Neural cell (in vitro differentiated cells): ENCODE results near the gene CNTNAP2. TPM values are rescaled to one million over a fixed set of nuclear protein-coding genes. Genes with fewer than 3 reads are reported as not detected.
A peak's percentile ranks its signal among the peaks of the same experiment; 100 is the strongest.

Source experiments
- H2AFZ ChIP-seq: fragments of 200-600, 300-800 bp; sonication (generic), shearing (Covaris generic); 2 replicates; pipeline ENCODE4 v1.6.0; 2014; ENCODE audit warnings: low read depth, mild to moderate bottlenecking, antibody characterized with exemption, low read length, moderate library complexity
- H3F3A ChIP-seq: fragments of 200-600 bp; shearing (Covaris generic); 2 replicates; pipeline ENCODE4 v1.6.1; 2016; ENCODE audit warnings: mild to moderate bottlenecking, moderate library complexity, mixed read lengths, antibody characterized with exemption, low read length; ENCODE audit not compliant: insufficient read depth, poor library complexity, severe bottlenecking
- H3K27ac ChIP-seq: fragments of 200-600, 300-800 bp; sonication (generic), shearing (Covaris generic); 2 replicates; pipeline ENCODE4 v1.5.1; 2014; ENCODE audit warnings: mild to moderate bottlenecking, low read length, moderate library complexity
- H3K27me3 ChIP-seq: fragments of 300-800, 200-600 bp; sonication (generic), shearing (Covaris generic); 2 replicates; pipeline ENCODE4 v1.6.0; 2014; ENCODE audit warnings: mild to moderate bottlenecking, low read depth, low read length, moderate library complexity; ENCODE audit not compliant: insufficient read depth
- H3K36me3 ChIP-seq: fragments of 300-800, 200-600 bp; sonication (generic), shearing (Covaris generic); 2 replicates; pipeline ENCODE4 v1.5.1; 2014; ENCODE audit warnings: mild to moderate bottlenecking, antibody characterized with exemption, low read length, moderate library complexity; ENCODE audit not compliant: insufficient read depth
- H3K4me2 ChIP-seq: fragments of 300-800, 200-600 bp; sonication (generic), shearing (Covaris generic); 2 replicates; pipeline ENCODE4 v1.6.0; 2014; ENCODE audit warnings: mild to moderate bottlenecking, low read length
- H3K4me3 ChIP-seq: fragments of 300-800, 200-600 bp; sonication (generic), shearing (Covaris generic); 2 replicates; pipeline ENCODE4 v1.5.1; 2014; ENCODE audit warnings: mild to moderate bottlenecking, low read length, moderate library complexity
- H3K79me2 ChIP-seq: fragments of 200-600 bp; shearing (Covaris generic); replicated peaks from 2 replicates; pipeline ENCODE4 v1.6.0; 2014; ENCODE audit warnings: mild to moderate bottlenecking, low read length, moderate library complexity; ENCODE audit not compliant: insufficient read depth
- H3K9ac ChIP-seq: fragments of 300-800, 200-600 bp; sonication (generic), shearing (Covaris generic); 2 replicates; pipeline ENCODE4 v1.6.1; 2016; ENCODE audit warnings: mild to moderate bottlenecking, low read length, mixed read lengths
- H3K9me2 ChIP-seq: fragments of 200-600 bp; shearing (Covaris generic); 2 replicates; pipeline ENCODE4 v1.6.1; 2016; ENCODE audit warnings: mild to moderate bottlenecking, low read length, mixed read lengths; ENCODE audit not compliant: insufficient read depth
- H3K9me3 ChIP-seq: fragments of 200-600, 300-800 bp; sonication (generic), shearing (Covaris generic); 2 replicates; pipeline ENCODE4 v1.6.1; 2016; ENCODE audit warnings: mild to moderate bottlenecking, mixed run types, low read length, moderate library complexity, mixed read lengths
- H4K20me1 ChIP-seq: fragments of 200-600 bp; shearing (Covaris generic); 2 replicates; pipeline ENCODE4 v1.6.1; 2016; ENCODE audit warnings: mild to moderate bottlenecking, mixed run types; ENCODE audit not compliant: insufficient read depth
- CTCF ChIP-seq: fragments of 450-650 bp; IDR thresholded peaks from 2 replicates; pipeline ENCODE4 v1.5.1; 2014; ENCODE audit warnings: antibody characterized with exemption, mild to moderate bottlenecking, moderate library complexity; ENCODE audit not compliant: poor library complexity, severe bottlenecking
- EP300 ChIP-seq: fragments of 450-650 bp; conservative IDR thresholded peaks from 2 replicates; pipeline ENCODE4 v1.6.1; 2014; ENCODE audit warnings: antibody characterized with exemption, mild to moderate bottlenecking, moderate library complexity; ENCODE audit not compliant: poor library complexity, severe bottlenecking
- EZH2 ChIP-seq: fragments of 200-600, 300-800 bp; shearing (Covaris generic), sonication (generic); IDR thresholded peaks from 2 replicates; pipeline ENCODE4 v1.6.1; 2014; ENCODE audit warnings: antibody characterized with exemption, low read length, borderline replicate concordance, mild to moderate bottlenecking; ENCODE audit not compliant: insufficient read depth, poor library complexity, severe bottlenecking
- MXI1 ChIP-seq: fragments of 450-650 bp; conservative IDR thresholded peaks from 2 replicates; pipeline ENCODE4 v1.6.1; 2014; ENCODE audit warnings: antibody characterized with exemption, mild to moderate bottlenecking; ENCODE audit not compliant: poor library complexity, severe bottlenecking
- POLR2AphosphoS5 ChIP-seq: IDR thresholded peaks from 2 replicates; pipeline ENCODE4 v1.6.1; 2012
- RAD21 ChIP-seq: fragments of 450-650 bp; conservative IDR thresholded peaks from 2 replicates; pipeline ENCODE4 v1.6.1; 2014; ENCODE audit warnings: antibody characterized with exemption, mild to moderate bottlenecking, moderate library complexity
- SMC3 ChIP-seq: fragments of 450-650 bp; conservative IDR thresholded peaks from 2 replicates; pipeline ENCODE4 v1.6.1; 2014; ENCODE audit warnings: antibody characterized with exemption, mild to moderate bottlenecking, moderate library complexity; ENCODE audit not compliant: poor library complexity
- TAF1 ChIP-seq: IDR thresholded peaks from 2 replicates; pipeline ENCODE4 v1.6.1; 2012; ENCODE audit warnings: low read depth
- polyA plus RNA-seq: library from polyadenylated mRNA; depleted of rRNA; stranded (reverse); fragments of >200 nt; gene quantifications from 2 replicates; pipeline ENCODE4 v1.2.3, GENCODE V29; 2014
- TF ChIP-seq, protein P1 (sequence below): IDR thresholded peaks from 2 replicates; pipeline ENCODE4 v1.6.1; 2012; ENCODE audit warnings: borderline replicate concordance

CNTNAP2 gene
- polyA plus RNA-seq, 1 donor from 2014 or later: 276 TPM

DNA sequence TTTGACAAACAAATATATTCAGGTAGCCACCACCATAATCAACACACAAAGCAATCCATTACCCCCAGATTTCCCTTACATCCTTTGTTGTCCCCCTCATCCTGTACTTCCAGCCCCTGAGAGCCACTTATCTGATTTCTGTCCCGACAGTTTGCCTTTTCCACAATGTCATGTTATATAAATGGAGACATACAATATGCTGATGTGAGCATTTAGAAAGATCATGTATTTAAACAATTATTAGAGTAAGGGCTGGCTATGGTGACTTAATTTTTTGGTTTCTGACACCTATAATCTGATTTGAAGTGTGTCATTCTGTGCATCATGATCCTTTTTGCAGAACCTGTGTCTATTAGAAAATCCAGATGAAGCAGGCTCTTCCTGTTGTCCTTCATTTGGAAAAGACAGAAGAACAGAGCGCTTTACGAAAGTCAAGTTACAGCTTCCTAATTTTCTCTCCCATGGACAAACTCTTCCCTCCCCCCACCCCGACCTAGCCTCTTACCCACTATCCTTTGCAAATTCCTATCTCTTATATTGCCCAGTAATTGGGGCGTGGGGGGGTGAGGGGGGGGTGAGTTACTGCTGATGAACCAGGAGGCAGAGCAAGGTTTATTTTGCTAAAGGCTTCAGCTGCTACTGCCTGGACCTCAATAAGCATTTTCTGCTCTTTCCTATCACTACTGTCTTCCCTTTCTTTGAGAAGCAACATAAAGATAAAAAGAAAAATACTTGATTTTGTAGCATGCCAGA, 2221.6 kb downstream of the CNTNAP2 start:
- Histone ChIP-seq H3K9ac (peak overlapping the region; percentile 95), H3K4me2 (peak overlapping the region; percentile 83), H3K4me3 (peak overlapping the region; percentile 85)

GRCh38 chr7:148340438-148341280, 2224.1 kb downstream of the CNTNAP2 start:
- no peaks in the 10 kb centered on the region for H4K20me1 ChIP-seq
- H3F3A ChIP-seq: no peaks in the 10 kb centered on the region
- H3K9ac ChIP-seq: peak overlapping the region; percentile 95
- peaks cover 3% of the 10 kb centered on the region for H3K36me3 ChIP-seq
- H3K4me3 ChIP-seq: peak overlapping the region; percentile 85
- no peaks in the 10 kb centered on the region for H3K9me3 ChIP-seq
- H2AFZ ChIP-seq: no peak overlapping the region
- H3K27ac ChIP-seq: peak overlapping the region; percentile 95
- no peaks in the 10 kb centered on the region for H3K27me3 ChIP-seq
- H3K4me2 ChIP-seq: peak overlapping the region; percentile 85
- H3K9me2 ChIP-seq: no peaks in the 10 kb centered on the region
- peaks cover 64% of the 10 kb centered on the region for H3K79me2 ChIP-seq
- TF ChIP-seq EZH2 (no peak), MXI1 (no peak), EP300 (no peak), CTCF (no peak), POLR2AphosphoS5 (peak; percentile 50), RAD21 (no peak), TAF1 (peak; percentile 56), SMC3 (peak; percentile 27)
- TF ChIP-seq, protein P1, sequence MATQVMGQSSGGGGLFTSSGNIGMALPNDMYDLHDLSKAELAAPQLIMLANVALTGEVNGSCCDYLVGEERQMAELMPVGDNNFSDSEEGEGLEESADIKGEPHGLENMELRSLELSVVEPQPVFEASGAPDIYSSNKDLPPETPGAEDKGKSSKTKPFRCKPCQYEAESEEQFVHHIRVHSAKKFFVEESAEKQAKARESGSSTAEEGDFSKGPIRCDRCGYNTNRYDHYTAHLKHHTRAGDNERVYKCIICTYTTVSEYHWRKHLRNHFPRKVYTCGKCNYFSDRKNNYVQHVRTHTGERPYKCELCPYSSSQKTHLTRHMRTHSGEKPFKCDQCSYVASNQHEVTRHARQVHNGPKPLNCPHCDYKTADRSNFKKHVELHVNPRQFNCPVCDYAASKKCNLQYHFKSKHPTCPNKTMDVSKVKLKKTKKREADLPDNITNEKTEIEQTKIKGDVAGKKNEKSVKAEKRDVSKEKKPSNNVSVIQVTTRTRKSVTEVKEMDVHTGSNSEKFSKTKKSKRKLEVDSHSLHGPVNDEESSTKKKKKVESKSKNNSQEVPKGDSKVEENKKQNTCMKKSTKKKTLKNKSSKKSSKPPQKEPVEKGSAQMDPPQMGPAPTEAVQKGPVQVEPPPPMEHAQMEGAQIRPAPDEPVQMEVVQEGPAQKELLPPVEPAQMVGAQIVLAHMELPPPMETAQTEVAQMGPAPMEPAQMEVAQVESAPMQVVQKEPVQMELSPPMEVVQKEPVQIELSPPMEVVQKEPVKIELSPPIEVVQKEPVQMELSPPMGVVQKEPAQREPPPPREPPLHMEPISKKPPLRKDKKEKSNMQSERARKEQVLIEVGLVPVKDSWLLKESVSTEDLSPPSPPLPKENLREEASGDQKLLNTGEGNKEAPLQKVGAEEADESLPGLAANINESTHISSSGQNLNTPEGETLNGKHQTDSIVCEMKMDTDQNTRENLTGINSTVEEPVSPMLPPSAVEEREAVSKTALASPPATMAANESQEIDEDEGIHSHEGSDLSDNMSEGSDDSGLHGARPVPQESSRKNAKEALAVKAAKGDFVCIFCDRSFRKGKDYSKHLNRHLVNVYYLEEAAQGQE: peak; percentile 56

More for the DNA sequence above, 2221.6 kb downstream of the CNTNAP2 start:
- Histone ChIP-seq H3K27ac (peak overlapping the region; percentile 95), H3K9me3 (no peaks in the 10 kb centered on the region), H3K79me2 (peaks cover 39% of the 10 kb centered on the region), H3F3A (no peaks in the 10 kb centered on the region), H3K27me3 (no peaks in the 10 kb centered on the region), H2AFZ (no peak overlapping the region), H3K36me3 (peaks cover 3% of the 10 kb centered on the region), H4K20me1 (no peaks in the 10 kb centered on the region), H3K9me2 (no peaks in the 10 kb centered on the region)
- TF ChIP-seq RAD21: no peak
